Heart right ventricle (tissue), 16 donors: ENCODE data around the gene DISC1. TPM values are rescaled to one million over a fixed set of nuclear protein-coding genes. Genes with fewer than 3 reads are reported as not detected.

Experiments used
- ATAC-seq, 8 donors: fragments of 200-7000 bp; cut with Tn5 transposase; one replicate each; pipeline ENCODE4 v1.9.1; 2020; ENCODE audit warnings: mild to moderate bottlenecking in 8 of 8, moderate library complexity in 8 of 8, moderate number of reproducible peaks in 1 of 8
- DNase-seq, 2 donors: peaks; one replicate each; pipeline ENCODE4 v3.0.0-alpha.2; 2020
- H3K27ac ChIP-seq, 10 donors: fragments of 200-600 bp; sonication (generic) in 2 of 10; one replicate each; pipeline versions ENCODE4 v1.5.0 to v1.8.0; 2020 to 2022; ENCODE audit warnings: mild to moderate bottlenecking in 3 of 10
- H3K27me3 ChIP-seq, 7 donors: fragments of 200-600 bp; one replicate each; pipeline ENCODE4 v1.8.0; 2021 to 2022; ENCODE audit warnings: mild to moderate bottlenecking in 2 of 7
- H3K36me3 ChIP-seq, 9 donors: fragments of 200-600 bp; sonication (generic) in 1 of 9; one replicate each; pipeline versions ENCODE4 v1.5.0 to v1.8.0; 2020 to 2022; ENCODE audit warnings: mild to moderate bottlenecking in 2 of 9
- H3K4me1 ChIP-seq, 9 donors: fragments of 200-600 bp; sonication (generic) in 1 of 9; one replicate each; pipeline versions ENCODE4 v1.5.0 to v1.8.0; 2020 to 2022; ENCODE audit warnings: mild to moderate bottlenecking in 4 of 9
- H3K4me3 ChIP-seq, 10 donors: fragments of 200-600 bp; sonication (generic) in 2 of 10; one replicate each; pipeline versions ENCODE4 v1.5.0 to v1.8.0; 2020 to 2022; ENCODE audit warnings: mild to moderate bottlenecking in 7 of 10, moderate library complexity in 2 of 10
- H3K9me3 ChIP-seq, 11 donors: fragments of 200-600 bp in 10 of 11; sonication (generic) in 2 of 11; one replicate each; pipeline versions ENCODE4 v1.5.0 to v1.8.0; 2013 to 2022; ENCODE audit warnings: mild to moderate bottlenecking in 2 of 11, control low read depth in 1 of 11, moderate library complexity in 1 of 11
- WGBS, 2 donors: extraction: QIAGEN DNeasy Blood & Tissue Kit; methylation state at CpG; one replicate each; pipeline ENCODE4 v1.1.7; 2013; ENCODE audit warnings: inconsistent platforms in 1 of 2; 5-methylcytosine and 5-hydroxymethylcytosine counted together
- intact Hi-C, 10 donors: fragments of 100-400 bp; cut with DNase I; formaldehyde crosslinking; loops; one replicate each; pipeline versions ENCODE4 v1.11.1 to v1.14.2; 2022
- polyA plus RNA-seq, 2 donors: library from polyadenylated mRNA; stranded (reverse); fragments of 200-250 nt; gene quantifications; one replicate each; pipeline ENCODE4 v1.2.3, GENCODE V29; 2013
- total RNA-seq, 10 donors: library from RNA; stranded (reverse); fragmentation: NEBNext Ultra II Directional in 3 of 10; extraction: Animal tissue kit (Norgen Biotek cat#: 25700) in 3 of 10; gene quantifications; one replicate each; pipeline versions ENCODE4 v1.2.1 to v1.2.4, GENCODE V29; 2021 to 2023
- TF ChIP-seq, protein P1 (sequence below), 9 donors: fragments of 200-600 bp; sonication (generic) in 2 of 9; IDR thresholded peaks; one replicate each; pipeline versions ENCODE4 v1.5.0 to v1.8.0; 2021 to 2022; ENCODE audit warnings: antibody characterized with exemption in 9 of 9, mild to moderate bottlenecking in 5 of 9, moderate library complexity in 1 of 9
- donor health status: Arrhythmogenic right ventricular cardiomyopathy.
- donor health status: ischemic (EF 13 %, LVEDD 7.1; RV severe dilation, severe dysfunction).
- donor health status: healthy with polysubstance abuse.
- donor health status: DM: no; HTN: yes; CAD: no.
- donor health status: DM: no; HTN: no; CAD: no.
- donor health status: ischemic (EF 25% LVEDD 6.9; RV normal size, moderate dysfunction).
- donor health status: ischemic (EF 25% LVEDD 5.7; RV mildly dilated, moderate dysfunction).
- donor health status: healthy.
- donor health status: DM: yes; HTN: yes; CAD: no.
- donor health status: Ischemic cardiomyopathy.
- donor health status: ischemic (EF 35%, LVEDD 5.7; RV mildly dilated, moderate dysfunction).
- donor health status: nonischemic (EF 11% LVEDD 7.7; RV severe dilation, severe dysfunction).
- donor health status: DM: yes; HTN: yes; CAD: no.
- donor health status: PGD.
- donor health status: ischemic (EF 29% LVEDD 5.4; RV normal size, mild dysfunction).
- donor health status: nonischemic (EF 23%, LVEDD 6.1; RV moderate dilation, normal function).

The DISC1 gene
- total and polyA plus RNA-seq, 12 donors: 1.4 to 6.4 (median 4.0) TPM

GRCh38 chr1:231935856-231936255 lies 309.3 kb downstream of the DISC1 start:
- no peaks in the 10 kb centered on the region for H3K36me3 ChIP-seq
- TF ChIP-seq, protein P1, sequence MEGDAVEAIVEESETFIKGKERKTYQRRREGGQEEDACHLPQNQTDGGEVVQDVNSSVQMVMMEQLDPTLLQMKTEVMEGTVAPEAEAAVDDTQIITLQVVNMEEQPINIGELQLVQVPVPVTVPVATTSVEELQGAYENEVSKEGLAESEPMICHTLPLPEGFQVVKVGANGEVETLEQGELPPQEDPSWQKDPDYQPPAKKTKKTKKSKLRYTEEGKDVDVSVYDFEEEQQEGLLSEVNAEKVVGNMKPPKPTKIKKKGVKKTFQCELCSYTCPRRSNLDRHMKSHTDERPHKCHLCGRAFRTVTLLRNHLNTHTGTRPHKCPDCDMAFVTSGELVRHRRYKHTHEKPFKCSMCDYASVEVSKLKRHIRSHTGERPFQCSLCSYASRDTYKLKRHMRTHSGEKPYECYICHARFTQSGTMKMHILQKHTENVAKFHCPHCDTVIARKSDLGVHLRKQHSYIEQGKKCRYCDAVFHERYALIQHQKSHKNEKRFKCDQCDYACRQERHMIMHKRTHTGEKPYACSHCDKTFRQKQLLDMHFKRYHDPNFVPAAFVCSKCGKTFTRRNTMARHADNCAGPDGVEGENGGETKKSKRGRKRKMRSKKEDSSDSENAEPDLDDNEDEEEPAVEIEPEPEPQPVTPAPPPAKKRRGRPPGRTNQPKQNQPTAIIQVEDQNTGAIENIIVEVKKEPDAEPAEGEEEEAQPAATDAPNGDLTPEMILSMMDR (IDR thresholded peaks at IDR 0.05): no peak
- no peaks in the 10 kb centered on the region for H3K27me3 ChIP-seq
- ATAC-seq (no peak), DNase-seq (no peak)
- 78 to 80% methylated on average over 7 of the region's 7 CpGs for whole genome bisulfite sequencing, 2 donors
- intact Hi-C loops: loop anchor here in 2 of 10 donors (10.0 kb wide), 2 partner anchors 49 to 689 kb away; no protein-coding TSS in a partner anchor
- H3K9me3 ChIP-seq: peaks cover 0 to 12% (median 5%) of the 10 kb centered on the region in 11 donors
- no peak overlapping the region for H3K27ac ChIP-seq
- H3K4me1 ChIP-seq: peaks cover 4 to 56% (median 44%) of the 10 kb centered on the region in 9 donors
- no peak overlapping the region for H3K4me3 ChIP-seq

DNA sequence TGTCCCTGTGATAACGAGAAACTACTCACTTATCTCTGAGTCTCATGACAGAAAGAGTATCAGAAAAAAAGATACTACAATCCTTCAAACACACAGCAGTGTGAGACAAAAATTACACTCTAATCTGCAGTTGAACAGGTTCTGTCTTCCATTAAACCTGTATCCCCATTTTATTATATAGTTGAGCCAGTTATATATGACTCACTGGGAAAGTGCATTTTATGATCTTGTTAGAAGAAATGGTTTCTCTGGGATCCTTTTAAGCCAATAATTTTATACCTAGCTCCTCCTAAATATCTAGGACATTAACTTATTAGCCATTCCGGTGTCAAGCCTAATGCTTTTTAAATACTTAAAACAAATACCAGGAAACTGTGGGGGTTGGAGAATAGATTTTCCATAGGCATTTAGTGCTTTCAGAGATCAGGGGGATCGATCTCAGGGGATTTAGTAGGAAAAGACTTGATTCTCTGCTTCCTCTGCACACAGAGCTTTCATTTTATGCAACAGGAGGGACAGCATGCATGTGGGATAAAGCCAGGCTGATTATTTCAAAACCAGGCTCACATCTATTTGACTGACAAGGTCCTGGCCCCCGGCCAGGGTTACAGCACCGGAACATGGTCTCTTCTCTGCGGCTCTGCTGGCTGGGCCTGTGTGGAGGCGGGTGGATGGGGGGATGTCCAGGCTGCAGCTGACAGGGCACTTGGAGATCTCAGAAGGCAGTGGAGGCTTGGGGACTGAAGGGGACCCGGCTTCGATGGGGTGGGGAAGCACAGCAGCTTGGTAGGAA lies 310.6 kb downstream of the DISC1 start:
- peak; percentile 64 to 92 (median 79) for ATAC-seq
- DNase-seq: peak; percentile 78 to 85
- peaks cover 0 to 6% (median 0%) of the 10 kb centered on the region in 11 donors for H3K9me3 ChIP-seq
- peak overlapping the region in 1 of 10 donors; percentile 49 for H3K27ac ChIP-seq
- intact Hi-C loops: loop anchor here in 2 of 10 donors (10.0 kb wide), 2 partner anchors 48 to 688 kb away; no protein-coding TSS in a partner anchor
- TF ChIP-seq, protein P1 (IDR thresholded peaks at IDR 0.05): no peak
- 13 to 17% methylated on average over 9 of the region's 9 CpGs for WGBS, 2 donors
- H3K4me3 ChIP-seq: peak overlapping the region in 2 of 10 donors; percentile 13 to 16
- no peaks in the 10 kb centered on the region for H3K36me3 ChIP-seq
- H3K27me3 ChIP-seq: no peaks in the 10 kb centered on the region
- peaks cover 4 to 51% (median 44%) of the 10 kb centered on the region in 9 donors for H3K4me1 ChIP-seq

- ATAC-seq (no peak), DNase-seq (no peak)
- H3K9me3 ChIP-seq: no peaks in the 10 kb centered on the region
- WGBS, 2 donors: 95 to 100% methylated on average over 2 of the region's 2 CpGs
- H3K36me3 ChIP-seq: no peaks in the 10 kb centered on the region
- H3K4me3 ChIP-seq: no peak overlapping the region
- TF ChIP-seq, protein P1 (IDR thresholded peaks at IDR 0.05): no peak
- intact Hi-C loops: loop anchor here in 2 of 10 donors (10.0 kb wide), 2 partner anchors 47 to 687 kb away; no protein-coding TSS in a partner anchor
- no peak overlapping the region for H3K27ac ChIP-seq
- H3K4me1 ChIP-seq: peaks cover 4 to 51% (median 44%) of the 10 kb centered on the region in 9 donors
- H3K27me3 ChIP-seq: no peaks in the 10 kb centered on the region
Measured at GRCh38 chr1:231938211-231938610, 311.6 kb downstream of the DISC1 start.

GRCh38 chr1:231938711-231939110 lies 312.1 kb downstream of the DISC1 start:
- TF ChIP-seq, protein P1 (IDR thresholded peaks at IDR 0.05): no peak
- H3K27ac ChIP-seq: no peak overlapping the region
- no peaks in the 10 kb centered on the region for H3K9me3 ChIP-seq
- DNase-seq (no peak), ATAC-seq (no peak)
- H3K4me3 ChIP-seq: no peak overlapping the region
- H3K27me3 ChIP-seq: no peaks in the 10 kb centered on the region
- H3K4me1 ChIP-seq: peaks cover 4 to 50% (median 44%) of the 10 kb centered on the region in 9 donors
- intact Hi-C loops: loop anchor here in 2 of 10 donors (10.0 kb wide), 2 partner anchors 46 to 686 kb away; no protein-coding TSS in a partner anchor
- no peaks in the 10 kb centered on the region for H3K36me3 ChIP-seq
- WGBS, 2 donors: 94 to 96% methylated on average over 6 of the region's 6 CpGs
